Esophagus squamous epithelium (tissue), 4 donors: Measurements from ENCODE around the gene REXO5.

Experiments used
- POLR2A ChIP-seq, 4 donors: fragments of 450-650 bp; IDR thresholded peaks; one replicate each; pipeline ENCODE4 v1.6.1; 2017; ENCODE audit warnings: antibody characterized with exemption in 4 of 4, mild to moderate bottlenecking in 4 of 4, moderate library complexity in 3 of 4
- TF ChIP-seq, protein P1 (sequence below), 6 experiments: fragments of 450-650 bp in 4 of 6; fragments of 200-600 bp in 2 of 6; sonication (generic) in 2 of 6; IDR thresholded peaks; one replicate each; pipeline ENCODE4 v1.5.1; 2016 to 2019; ENCODE audit warnings: antibody characterized with exemption in 6 of 6, mild to moderate bottlenecking in 4 of 6, moderate library complexity in 4 of 6

DNA sequence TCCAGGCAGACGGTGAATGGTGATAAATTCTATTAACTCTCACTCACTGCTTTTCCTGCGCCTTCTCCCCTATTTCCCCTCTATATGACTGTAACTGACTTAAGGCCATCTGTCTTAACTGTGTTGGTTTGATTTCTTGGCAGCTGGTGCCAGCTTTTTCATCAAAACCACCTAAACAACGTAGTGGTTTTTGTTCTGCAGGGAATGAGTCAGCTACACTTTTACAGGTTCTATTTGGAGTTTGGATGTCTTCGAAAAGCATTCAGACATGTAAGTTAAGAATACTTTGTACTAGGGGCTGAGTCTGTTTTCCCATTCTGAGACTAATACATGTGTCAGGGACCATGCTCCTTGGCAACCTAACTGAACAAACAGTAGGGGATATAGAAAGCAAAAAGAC lies 8.5 kb downstream of the REXO5 start:
- TF ChIP-seq, protein P1, sequence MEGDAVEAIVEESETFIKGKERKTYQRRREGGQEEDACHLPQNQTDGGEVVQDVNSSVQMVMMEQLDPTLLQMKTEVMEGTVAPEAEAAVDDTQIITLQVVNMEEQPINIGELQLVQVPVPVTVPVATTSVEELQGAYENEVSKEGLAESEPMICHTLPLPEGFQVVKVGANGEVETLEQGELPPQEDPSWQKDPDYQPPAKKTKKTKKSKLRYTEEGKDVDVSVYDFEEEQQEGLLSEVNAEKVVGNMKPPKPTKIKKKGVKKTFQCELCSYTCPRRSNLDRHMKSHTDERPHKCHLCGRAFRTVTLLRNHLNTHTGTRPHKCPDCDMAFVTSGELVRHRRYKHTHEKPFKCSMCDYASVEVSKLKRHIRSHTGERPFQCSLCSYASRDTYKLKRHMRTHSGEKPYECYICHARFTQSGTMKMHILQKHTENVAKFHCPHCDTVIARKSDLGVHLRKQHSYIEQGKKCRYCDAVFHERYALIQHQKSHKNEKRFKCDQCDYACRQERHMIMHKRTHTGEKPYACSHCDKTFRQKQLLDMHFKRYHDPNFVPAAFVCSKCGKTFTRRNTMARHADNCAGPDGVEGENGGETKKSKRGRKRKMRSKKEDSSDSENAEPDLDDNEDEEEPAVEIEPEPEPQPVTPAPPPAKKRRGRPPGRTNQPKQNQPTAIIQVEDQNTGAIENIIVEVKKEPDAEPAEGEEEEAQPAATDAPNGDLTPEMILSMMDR (IDR thresholded peaks at IDR 0.05): no peak
- no peak for TF ChIP-seq POLR2A (IDR thresholded peaks at IDR 0.05)
